T-helper 1 cell treated with Interleukin-12 subunit alpha and Interleukin-12 subunit beta and Interleukin-4 antibody, amounts not matched to agents 30 ng/mL and 1 ng/mL, for 36 hours (primary cell): ENCODE results near the gene DLG1. TPM values are rescaled to one million over a fixed set of nuclear protein-coding genes. Genes with fewer than 3 reads are reported as not detected.

ENCODE experiments used
- intact Hi-C: fragments of 100-400 bp; cut with micrococcal nuclease; formaldehyde crosslinking; loops from one replicate; pipeline ENCODE4 v1.15.1; 2024
- total RNA-seq: library from RNA; stranded (reverse); gene quantifications from 2 replicates; pipeline ENCODE4 v1.2.3, GENCODE V29; 2022

DLG1 gene
- total RNA-seq, 1 donor from 2014 or later, result 82.3 TPM

- intact Hi-C loops, result loop anchor here (10.0 kb wide), 1 partner anchor 482 kb away; no protein-coding TSS in a partner anchor
Measured at GRCh38 chr3:197022405-197023231, 275.8 kb downstream of the DLG1 start.

DNA sequence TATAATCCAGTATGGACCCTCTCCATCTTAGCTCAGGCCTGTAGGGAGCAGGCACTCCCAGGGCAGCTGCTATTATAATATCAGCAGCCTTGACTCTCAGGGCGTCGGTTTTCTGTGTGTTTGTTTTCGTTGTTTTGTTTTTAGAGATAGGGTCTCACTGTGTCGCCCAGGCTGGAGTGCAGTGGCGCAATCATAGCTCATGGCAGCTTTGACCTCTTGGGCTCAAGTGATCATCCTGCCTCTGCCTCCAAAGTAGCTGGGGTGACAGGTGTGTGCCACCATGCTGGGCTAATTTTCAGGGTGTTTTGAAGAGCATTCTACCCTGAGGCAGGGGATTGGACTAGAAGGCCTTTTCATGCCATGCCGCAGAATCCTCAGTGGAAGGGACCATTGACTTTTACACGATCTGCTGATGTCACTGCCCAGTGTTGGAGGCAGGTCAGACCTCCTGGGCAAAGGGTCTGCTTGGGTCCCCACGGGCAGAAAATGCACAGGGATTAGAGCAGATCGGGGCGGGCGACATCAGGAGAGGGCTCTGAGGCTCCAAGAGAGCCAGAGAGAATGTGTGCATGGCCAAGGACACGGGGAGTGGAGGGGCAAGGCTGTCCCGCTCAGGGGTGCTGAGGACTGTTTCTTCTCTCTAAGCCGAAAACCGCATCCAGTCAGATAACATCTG lies 276.5 kb downstream of the DLG1 start:
- intact Hi-C loops, result loop anchor here (10.0 kb wide), 1 partner anchor 483 kb away; no protein-coding TSS in a partner anchor

GRCh38 chr3:197021231-197021630 lies 277.2 kb downstream of the DLG1 start:
- intact Hi-C loops, result loop anchor here (10.0 kb wide), 1 partner anchor 484 kb away; no protein-coding TSS in a partner anchor

GRCh38 chr3:197019535-197019934 lies 278.9 kb downstream of the DLG1 start:
- intact Hi-C loops, result no loop called here

DNA sequence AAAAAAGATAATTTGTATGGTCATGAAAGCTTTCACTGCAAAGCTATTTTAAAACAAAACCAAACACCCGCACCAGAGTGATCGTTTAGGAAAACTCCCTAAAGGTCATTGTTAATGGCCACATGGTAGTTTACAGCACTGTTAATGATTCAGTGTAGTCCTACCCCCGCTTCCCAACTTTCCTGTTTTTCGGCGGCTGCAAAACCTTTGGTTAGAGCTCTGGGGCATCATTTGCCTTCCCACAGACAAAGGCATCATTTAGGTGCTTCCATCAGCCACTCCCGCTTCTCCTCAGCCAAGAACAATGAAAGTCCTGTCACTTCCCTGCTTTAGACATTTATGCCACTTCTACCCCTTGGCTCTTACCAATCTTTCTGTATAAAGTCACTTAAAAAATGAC lies 279.4 kb downstream of the DLG1 start:
- intact Hi-C loops, result no loop called here

DNA sequence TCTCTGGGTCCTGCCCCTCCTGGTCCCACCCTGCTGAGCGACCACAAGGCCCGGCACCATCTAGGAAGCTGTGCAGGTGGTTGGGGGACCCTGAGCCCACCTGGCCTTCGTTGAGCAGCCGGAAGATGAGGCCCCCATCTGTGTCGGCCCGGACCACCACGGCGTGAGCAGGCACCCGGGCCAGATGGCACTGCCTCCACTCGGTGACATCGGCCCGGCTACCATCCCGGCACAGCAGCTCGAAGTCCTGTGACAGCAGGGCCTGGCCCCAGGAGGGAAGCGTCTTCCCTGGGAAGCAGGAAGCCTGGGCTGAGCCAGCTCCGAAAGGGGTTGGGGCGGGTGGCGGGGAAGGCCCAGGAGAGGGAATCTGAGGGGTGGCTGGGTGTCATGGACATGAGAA lies 281.4 kb downstream of the DLG1 start:
- intact Hi-C loops, result no loop called here

DNA sequence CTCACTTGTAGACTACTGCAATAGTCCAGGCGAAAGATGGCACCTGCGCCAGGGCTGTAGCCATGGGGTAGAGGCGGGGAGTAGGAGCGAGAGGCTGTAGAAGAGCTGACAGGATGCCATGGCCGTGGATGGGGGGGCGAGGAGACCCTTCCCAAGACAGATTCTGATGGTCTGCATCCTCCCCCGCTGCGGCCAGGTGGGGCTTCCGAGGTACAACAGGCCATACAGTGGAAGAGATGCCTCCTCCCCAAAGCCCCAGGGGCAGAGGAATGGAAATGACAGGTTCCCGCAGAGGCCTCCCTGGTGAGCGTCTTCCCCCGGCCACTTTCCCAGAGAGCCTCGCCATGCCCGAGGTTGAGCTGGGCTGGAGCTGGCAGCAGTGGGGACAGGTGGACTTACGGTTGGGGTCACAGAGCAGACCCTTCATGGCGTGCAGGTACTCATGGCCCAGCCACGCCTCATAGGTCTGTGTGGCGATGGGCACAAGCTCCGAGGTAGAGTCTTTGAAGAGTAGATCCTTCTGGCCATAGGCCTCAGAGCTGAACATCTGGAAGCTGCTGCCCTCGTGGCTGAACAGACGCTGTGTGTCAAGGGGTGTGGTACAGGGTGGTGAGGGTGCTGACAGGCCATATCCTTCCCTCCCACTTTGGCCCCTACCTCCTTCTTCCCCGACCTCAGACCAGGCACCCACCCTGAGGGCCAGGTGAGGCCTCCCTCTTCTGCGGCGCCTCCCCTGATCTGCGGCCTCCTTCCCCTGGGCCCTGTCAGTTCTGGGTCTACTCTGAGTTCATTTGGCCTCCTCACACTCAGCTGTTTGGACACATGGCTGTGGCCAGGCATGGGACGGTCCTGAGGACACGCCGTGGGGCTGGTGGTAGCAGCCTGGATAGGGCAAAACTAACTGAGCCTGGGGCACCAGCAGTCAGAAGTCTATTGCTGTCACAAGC lies 282.3 kb downstream of the DLG1 start:
- intact Hi-C loops, result no loop called here

GRCh38 chr3:197014942-197015575 lies 283.4 kb downstream of the DLG1 start:
- intact Hi-C loops, result no loop called here

DNA sequence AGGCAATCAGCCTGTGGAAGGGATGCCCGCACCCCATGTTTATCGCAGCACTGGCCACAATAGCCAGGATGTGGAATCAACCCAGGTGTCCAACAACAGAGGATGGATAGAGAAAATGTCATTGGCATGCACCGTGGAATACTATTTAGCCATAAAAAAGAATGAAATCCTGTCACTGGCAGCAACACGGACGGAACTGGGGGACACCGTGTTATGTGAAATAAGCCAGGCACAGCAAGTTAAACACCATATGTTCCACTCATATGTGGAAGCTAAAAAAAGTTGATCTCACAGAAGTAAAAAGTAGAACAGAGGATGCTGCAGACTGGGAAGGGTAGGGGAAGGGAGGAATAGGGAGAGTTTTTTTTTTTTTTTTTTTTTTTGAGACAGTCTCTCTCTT lies 284.4 kb downstream of the DLG1 start:
- intact Hi-C loops, result no loop called here

- intact Hi-C loops, result no loop called here
Measured at GRCh38 chr3:197012540-197012883, 285.9 kb downstream of the DLG1 start.

- intact Hi-C loops, result no loop called here
Measured at GRCh38 chr3:197011780-197012539, 286.5 kb downstream of the DLG1 start.

DNA sequence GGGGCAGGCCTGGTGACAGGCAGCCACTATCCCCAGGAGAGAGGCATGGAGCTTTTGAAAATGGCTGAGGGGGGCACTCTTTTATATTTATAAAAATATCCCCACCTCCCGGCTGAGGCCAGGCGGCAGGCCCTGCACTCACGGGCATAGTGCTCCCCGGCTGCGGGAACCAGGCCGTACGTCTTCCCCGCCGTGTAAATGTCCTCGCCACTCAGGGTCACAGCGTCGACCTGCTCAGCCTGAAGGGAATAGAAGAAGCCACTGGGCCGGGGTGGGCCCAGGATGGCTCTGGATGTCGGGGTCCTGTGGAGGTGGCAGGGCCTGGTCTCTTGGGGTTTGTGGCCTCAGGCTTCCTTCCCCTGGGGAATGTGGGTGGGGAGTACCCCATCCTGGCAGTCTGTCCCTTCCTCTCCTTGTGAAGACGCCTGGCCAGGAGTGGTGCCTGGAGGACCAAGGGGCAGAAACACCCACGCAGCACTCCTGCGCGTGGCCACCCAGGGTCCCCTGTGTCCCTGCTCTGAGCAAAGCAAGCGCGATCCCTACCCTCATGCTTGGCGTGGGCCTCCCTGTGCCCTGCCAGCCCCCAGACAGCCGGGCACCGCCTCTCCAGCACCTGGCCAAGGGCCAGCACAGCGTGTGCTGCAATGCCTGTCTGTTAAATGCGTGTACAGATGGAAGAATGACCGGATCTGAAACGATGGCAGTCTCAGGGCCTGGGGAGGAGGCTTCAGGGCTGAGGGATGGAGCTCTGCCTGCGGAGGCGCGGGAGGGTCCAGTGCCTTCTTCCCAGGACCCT lies 287.7 kb downstream of the DLG1 start:
- intact Hi-C loops, result no loop called here

- intact Hi-C loops, result no loop called here
Measured at GRCh38 chr3:197009532-197010019, 288.8 kb downstream of the DLG1 start.

- intact Hi-C loops, result no loop called here
Measured at GRCh38 chr3:197008436-197009209, 289.8 kb downstream of the DLG1 start.

GRCh38 chr3:197007953-197008352 lies 290.5 kb downstream of the DLG1 start:
- intact Hi-C loops, result no loop called here

DNA sequence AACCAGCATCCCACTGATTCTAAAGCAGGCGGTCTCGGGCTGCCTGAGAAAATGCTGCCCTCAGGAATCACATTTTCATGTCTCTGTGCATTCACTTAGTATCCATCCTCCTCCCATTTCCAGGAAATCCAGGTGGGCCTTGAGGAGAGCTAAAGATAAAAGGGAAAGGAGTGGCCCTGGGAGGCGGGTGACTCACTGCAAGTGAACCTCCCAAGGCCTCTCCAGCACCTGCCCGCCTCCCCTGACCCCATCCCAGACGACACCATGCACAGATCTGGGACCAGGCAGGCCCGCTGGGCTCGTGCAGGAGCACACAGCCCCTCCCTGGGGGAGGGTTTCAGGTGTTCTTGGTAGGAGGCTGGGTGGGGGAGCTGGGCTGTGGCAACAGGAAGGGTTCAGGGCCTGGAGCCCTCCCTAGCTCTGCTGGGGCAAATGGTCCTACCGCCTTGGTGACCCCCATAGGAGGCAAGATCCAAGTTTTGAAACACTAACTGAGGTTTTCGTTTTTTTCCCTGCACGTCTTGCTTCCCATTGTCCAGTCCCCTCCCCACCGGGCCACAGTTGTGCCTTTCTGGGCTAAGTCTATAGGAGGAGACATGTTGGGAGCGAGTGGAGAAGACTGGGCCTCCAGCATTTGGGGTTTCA lies 291.0 kb downstream of the DLG1 start:
- intact Hi-C loops, result no loop called here

DNA sequence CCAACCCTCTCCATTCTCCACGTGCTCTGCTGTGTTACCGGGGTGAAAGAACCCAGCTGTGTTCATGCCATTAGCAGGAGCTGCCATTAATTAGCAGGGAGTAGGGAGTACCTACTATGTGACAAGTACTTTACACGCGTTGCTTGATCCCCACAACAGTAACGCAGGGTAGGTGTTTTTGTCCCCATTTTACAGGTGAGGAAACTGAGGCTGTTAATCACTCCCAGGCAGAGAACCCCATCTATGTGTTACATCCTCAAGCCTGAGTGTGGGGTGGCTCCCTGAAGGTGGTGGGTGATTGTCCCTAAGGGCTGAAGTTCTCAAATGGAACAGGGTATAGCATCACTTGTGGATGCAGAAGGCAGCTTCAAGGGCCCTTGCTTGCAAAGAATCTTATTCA lies 291.6 kb downstream of the DLG1 start:
- intact Hi-C loops, result no loop called here

DNA sequence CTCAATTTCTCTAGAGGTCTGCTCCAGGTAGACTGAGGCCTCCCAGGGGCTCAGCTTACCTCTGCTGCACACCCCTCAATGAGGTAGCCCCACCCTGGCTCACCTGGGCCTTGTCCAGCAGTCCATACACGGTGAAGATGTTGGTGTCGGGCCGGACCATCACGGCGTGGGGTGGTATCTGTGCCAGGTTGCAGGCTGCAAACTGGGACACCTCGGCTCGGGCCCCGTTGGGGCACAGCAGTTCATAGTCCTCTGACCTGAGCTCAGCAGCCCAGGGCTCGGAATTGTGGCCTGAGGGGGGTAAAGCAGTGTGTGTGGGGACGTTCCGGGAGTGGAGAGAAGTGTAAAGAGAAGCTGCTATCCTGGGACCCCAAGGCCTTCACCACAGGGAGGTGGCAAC lies 292.0 kb downstream of the DLG1 start:
- intact Hi-C loops, result no loop called here
